Loucy (cell line): ENCODE results near the gene TOB1.

Experiments
- EZH2phosphoT487 ChIP-seq: fragments of 200-600 bp; IDR thresholded peaks from 2 replicates; pipeline ENCODE4 v1.6.1; 2018; ENCODE audit warnings: antibody characterized with exemption, mild to moderate bottlenecking, moderate library complexity, borderline replicate concordance
- TF ChIP-seq, protein P1 (sequence below): fragments of 200-600 bp; sonication (generic); conservative IDR thresholded peaks from 2 replicates; pipeline ENCODE4 v1.5.1; 2014; ENCODE audit warnings: mild to moderate bottlenecking, antibody characterized with exemption, low read length

DNA sequence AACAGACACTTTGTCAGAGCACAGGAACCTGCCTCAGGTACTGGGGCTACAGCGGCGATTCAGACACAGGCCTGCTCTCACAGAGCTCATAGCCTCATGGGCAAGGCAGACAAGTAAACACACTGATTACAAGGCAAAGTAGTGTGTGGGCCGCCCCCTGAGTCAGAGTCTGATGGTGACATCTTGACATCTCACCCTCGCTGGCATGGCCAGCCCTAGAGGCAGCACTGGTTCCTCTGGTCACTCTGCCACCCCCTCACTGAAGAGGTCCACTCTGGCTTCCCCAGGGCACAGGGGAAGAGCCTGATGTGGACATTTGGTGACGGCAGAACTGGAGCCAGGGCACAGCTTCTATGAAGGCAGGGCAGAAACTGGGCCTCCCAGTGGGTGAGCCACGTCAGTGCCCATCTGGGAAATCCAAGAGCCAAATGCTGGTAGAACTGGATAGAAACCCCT, 32.9 kb upstream of the TOB1 start:
- TF ChIP-seq, protein P1, sequence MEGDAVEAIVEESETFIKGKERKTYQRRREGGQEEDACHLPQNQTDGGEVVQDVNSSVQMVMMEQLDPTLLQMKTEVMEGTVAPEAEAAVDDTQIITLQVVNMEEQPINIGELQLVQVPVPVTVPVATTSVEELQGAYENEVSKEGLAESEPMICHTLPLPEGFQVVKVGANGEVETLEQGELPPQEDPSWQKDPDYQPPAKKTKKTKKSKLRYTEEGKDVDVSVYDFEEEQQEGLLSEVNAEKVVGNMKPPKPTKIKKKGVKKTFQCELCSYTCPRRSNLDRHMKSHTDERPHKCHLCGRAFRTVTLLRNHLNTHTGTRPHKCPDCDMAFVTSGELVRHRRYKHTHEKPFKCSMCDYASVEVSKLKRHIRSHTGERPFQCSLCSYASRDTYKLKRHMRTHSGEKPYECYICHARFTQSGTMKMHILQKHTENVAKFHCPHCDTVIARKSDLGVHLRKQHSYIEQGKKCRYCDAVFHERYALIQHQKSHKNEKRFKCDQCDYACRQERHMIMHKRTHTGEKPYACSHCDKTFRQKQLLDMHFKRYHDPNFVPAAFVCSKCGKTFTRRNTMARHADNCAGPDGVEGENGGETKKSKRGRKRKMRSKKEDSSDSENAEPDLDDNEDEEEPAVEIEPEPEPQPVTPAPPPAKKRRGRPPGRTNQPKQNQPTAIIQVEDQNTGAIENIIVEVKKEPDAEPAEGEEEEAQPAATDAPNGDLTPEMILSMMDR = no peak
- no peak for TF ChIP-seq EZH2phosphoT487
